OCI-LY7 (cell line): ENCODE data around the gene RUVBL1.

ENCODE experiments used
- CTCF ChIP-seq: fragments of 200-600 bp; sonication (generic); conservative IDR thresholded peaks from 2 replicates; pipeline ENCODE4 v1.5.1; 2014; ENCODE audit warnings: mild to moderate bottlenecking, antibody characterized with exemption, low read length, moderate library complexity, mixed read lengths
- EZH2phosphoT487 ChIP-seq: fragments of 200-600 bp; sonication (generic); IDR thresholded peaks from 2 replicates; pipeline ENCODE4 v1.6.1; 2018; ENCODE audit warnings: low read depth, borderline replicate concordance, mild to moderate bottlenecking, mixed run types, antibody characterized with exemption, low read length, moderate library complexity, mixed read lengths

GRCh38 chr3:128079823-128080222, 43.8 kb downstream of the RUVBL1 start:
- TF ChIP-seq CTCF (no peak), EZH2phosphoT487 (no peak)
